NCI-H1417 treated with DMSO at 0.1 percent for 48 hours (cell line): Measurements from ENCODE around the gene C3orf70.

ENCODE experiments used
- DNase-seq: peaks from one replicate; lab custom pipeline; 2025; lab: John Stamatoyannopoulos, UW

The C3orf70 gene

DNA sequence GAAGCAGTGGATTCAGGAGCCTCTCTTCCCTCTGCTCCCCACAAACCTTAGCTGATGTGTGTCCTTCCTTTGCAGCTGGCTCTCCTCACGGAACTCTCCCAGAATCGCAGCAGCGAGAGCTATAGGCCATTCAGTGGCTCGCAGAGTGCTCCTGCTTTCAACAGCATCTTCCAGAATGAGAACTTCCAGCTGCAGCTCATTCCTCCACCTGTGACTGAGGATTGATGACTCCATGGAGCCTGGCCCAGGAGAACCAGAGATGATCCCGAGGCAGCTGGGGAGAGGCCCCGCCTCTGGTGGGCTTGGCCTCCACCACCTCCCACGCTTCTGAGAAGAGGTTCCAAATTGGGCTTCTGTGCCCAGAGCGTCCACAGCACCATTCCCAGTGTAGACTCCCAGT is 101.1 kb downstream of the C3orf70 start:
- DNase-seq: no peak

DNA sequence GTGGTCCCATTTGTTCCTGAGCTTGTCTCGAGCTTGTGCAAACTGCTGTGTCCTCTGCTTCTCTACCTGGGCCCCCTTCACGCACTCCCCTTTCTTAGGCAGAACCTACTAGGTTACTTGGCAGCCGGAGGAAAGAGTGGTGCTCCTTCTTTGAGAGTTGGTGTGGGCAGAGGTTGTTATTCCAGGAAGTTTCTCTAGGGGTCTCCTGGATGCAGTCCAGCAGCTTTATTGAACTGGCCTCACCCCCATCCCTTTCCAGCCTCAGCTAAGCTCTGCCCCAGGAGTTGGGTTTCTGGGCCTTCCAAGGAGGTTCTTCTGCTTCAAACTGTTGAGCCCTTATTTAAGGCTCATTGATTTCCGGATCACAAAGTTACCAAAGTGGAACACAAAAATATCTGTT is 103.2 kb downstream of the C3orf70 start:
- no peak for DNase-seq

DNA sequence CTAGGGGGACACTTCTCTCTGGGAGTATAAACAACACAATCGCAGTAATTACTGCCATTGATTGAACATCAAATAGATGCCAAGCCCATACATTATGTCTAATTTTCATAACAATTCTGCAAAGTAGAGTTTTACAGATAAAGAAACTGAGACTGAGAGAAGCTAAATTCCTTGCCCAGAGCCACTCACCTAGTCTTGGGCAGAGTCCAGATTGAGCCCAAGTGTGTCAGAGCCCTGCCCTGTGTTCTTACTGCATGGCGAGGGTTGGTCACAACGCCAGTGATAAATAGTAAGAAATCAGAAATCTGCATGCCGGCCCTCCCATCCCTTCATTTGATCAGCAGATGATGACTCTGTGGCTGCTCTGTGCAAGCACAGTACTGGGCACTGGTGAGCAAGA is 106.3 kb downstream of the C3orf70 start:
- no peak for DNase-seq

DNA sequence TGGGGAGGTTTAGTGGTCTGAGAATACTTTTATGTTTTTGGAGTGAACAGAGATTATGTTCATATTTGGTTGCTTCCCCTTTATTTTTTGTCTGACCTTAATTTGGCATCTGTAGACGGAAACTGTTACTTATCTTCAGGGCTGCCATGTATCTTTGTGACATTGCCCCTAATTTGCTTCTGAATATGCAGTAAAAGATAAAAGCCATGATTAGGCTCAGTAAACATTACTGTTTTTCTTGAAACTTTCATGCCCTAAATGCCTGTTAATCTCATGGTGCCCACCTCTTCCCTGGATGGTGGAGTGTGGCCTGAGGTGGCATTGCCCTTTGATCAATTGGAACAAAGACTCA is 106.7 kb downstream of the C3orf70 start:
- no peak for DNase-seq

DNA sequence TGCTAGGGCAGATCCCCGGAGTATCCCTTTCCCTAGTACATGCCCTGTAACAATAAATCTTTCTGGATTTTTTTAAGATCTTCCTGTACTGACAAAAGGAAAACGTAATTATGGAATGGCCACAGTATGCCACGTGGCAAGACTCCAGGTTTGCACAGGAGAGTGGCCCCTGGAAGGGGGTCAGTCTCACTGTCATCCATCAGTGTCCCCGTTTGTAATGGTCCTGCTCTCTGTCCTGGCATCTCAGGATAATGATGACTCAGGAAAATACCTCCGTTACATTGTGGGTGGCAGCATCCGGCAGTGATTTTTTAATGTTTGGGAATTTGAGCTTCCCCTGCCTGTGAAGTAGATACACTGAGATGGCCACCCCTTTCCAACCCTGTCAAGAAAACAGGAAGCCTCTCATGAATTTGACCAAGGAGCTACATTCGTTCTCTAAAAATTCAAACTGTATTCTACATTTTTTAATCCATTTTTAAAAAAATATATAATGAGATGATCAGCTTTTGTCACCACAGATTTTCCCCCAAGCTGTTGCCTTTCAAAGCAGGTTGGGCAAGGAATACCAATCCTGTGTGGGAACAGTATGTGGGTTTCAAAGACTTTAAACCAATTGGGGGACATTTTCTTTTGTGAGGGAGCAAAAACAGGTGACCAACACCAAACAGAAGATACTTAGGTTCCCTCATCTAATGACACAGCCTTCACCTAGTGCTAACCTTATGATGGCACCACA is 110.4 kb downstream of the C3orf70 start:
- no peak for DNase-seq

DNA sequence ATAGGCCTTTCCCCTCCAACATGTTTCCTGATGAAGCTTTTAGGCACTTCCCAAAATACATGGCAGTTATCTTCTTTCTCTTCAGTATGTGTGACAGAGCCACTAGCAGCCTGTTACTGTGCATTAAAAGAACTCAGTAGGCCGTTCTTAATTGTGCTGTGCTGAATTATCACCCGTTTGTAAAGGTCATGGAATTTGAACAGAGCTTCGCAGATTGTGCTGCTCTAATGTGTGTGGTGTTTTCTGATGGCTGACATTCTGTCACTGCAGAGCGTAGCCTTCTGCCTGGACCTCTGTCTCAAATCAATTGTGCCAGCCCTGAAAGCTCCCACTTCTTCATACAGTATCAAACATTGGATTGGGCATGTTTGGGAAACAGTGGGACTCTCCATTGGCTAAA is 111.3 kb downstream of the C3orf70 start:
- DNase-seq: no peak

DNA sequence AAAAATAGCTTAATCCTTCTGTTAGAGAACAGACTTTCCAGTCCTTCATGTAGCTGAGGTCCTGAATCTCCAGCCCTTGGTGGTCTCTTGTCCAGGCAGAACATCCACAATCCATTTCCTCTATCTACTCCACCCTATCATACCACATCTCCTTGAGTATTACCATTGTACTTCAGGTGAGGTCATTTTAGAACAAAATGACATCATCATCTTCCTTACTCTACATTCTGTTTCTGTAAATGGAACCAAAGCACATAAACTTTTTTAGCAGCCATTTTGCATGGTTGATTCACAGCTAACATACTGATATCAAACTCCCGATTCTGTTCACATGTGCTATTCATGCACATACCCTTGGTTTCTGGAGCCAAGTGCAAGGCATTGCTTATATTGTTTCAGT is 112.4 kb downstream of the C3orf70 start:
- no peak for DNase-seq

DNA sequence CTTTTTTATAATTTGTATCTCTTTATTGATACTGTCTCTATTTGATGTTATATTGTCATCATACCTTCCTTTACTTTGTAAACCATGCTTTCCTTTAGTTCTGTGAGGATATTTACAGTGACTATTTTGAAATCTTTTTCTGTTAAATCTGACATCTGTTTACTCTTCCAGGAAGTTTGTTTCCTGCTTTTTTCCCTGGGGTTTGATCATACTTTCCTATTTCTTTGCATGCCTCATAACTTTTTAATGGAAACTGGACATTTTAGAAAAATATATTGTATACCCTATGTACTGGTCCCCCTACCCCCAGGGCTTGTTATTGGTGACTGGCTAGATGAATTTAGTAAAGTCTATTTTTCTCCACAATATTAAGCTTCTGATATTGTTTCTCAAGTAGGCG is 115.1 kb downstream of the C3orf70 start:
- DNase-seq: no peak

DNA sequence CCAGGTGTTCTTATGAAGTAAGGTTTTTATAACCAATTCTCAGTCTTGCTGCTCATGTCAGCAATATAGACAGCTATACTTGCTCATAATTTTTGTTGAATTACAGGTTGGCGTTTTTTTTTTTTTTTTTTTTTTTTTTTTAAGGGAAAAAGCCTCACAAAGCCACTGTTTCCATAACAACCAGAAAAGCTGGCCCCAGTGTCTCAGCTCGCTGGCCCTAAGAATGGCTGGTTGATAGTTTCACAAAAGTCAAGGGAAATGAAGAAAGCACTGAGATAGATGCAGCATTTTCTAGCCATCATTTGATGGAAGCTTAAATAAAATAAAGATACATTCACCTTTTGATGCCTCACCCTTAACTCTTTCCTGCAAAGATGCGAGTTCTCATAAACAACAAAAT is 121.9 kb downstream of the C3orf70 start:
- DNase-seq: no peak

DNA sequence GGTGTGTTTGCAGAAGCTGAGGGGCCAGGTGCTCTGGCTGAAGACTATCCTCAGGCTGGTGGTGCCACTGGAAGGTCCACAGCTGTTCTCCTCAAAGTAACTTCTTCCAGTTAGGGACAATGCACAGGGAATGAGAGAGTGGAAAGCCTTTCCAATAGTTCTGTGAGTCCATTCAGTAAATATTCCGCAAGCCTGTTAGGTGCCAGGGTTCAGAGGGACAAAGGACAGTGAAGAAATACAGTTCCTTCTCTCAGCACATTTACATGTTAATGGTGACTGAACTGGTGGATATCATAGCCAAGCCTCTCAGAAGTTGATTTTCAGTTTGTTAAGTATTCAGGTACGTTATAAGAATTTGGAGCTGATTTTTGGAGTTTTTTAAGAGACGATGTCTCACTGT is 122.5 kb downstream of the C3orf70 start:
- no peak for DNase-seq

DNA sequence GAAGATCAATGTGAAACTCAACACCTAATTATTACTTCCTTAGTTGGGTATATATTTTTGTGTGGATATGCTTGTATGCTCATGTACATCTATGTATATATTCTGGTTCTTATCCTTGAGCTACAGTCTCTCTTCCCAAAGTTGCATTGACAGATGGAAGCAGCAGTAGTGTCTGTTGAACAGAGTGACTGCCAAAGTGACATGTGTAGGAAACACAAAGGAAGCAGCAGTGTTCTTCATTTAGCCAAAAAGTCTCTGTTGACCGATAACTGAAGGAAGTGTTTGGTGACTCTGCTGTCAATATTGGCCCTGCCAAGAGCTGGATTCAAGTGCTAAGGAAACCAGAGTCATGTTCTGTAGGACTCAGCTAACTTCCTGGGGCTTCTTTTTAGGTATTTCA is 123.8 kb downstream of the C3orf70 start:
- no peak for DNase-seq

DNA sequence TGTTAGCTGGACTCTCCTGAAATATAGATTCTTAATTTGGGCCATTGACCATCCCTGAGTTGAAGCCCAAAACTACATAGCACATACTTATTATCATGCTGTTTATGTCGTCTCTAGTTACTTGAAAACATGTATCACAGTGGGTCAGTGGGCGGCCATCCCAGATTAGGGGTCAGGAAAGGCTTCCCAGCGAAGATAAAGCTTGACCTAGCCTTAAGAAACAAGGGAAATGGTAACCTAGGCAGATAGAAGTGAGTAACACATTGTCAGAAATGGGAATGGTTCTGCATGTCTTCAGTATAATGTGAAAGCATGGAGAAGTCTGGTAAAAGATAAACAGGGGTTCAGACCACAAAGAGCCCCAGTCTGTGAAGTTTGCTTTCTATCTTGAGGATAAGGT is 124.7 kb downstream of the C3orf70 start:
- no peak for DNase-seq
